GM12892 (cell line): ENCODE data around the gene MAP3K5.

Source experiments
- POLR2A ChIP-seq: IDR thresholded peaks from 2 replicates; pipeline ENCODE4 v1.6.1; 2011; ENCODE audit warnings: low read depth, low read length, control low read depth
- TAF1 ChIP-seq: IDR thresholded peaks from 2 replicates; pipeline ENCODE4 v1.6.1; 2011; ENCODE audit warnings: low read depth, mild to moderate bottlenecking, control low read depth, low read length, borderline replicate concordance

- TF ChIP-seq TAF1: no peak
- no peak for TF ChIP-seq POLR2A
Observed at GRCh38 chr6:136608991-136609390, 183.3 kb downstream of the MAP3K5 start.
